MG63 (cell line): ENCODE results near the gene PRR22. TPM values are rescaled to one million over a fixed set of nuclear protein-coding genes. Genes with fewer than 3 reads are reported as not detected.

Source experiments
- DNase-seq: peaks from one replicate; pipeline ENCODE4 v3.0.0-alpha.2; 2020
- H3K27me3 ChIP-seq: fragments of 250-450 bp; sonication (Bioruptor Pico); 2 replicates; pipeline ENCODE4 v1.5.1; 2020; ENCODE audit warnings: mild to moderate bottlenecking, moderate library complexity
- H3K36me3 ChIP-seq: fragments of 250-450 bp; sonication (Bioruptor Pico); 2 replicates; pipeline ENCODE4 v1.5.1; 2020; ENCODE audit warnings: mild to moderate bottlenecking, moderate library complexity
- H3K4me3 ChIP-seq: fragments of 250-450 bp; sonication (Bioruptor Pico); 2 replicates; pipeline ENCODE4 v1.5.1; 2020; ENCODE audit warnings: mild to moderate bottlenecking, moderate library complexity
- H3K9me3 ChIP-seq: fragments of 250-450 bp; sonication (Bioruptor Pico); 2 replicates; pipeline ENCODE4 v1.5.1; 2020; ENCODE audit warnings: mild to moderate bottlenecking, moderate library complexity
- total RNA-seq: library from RNA; depleted of rRNA; stranded (reverse); fragments of >200 nt; shearing (Covaris generic); gene quantifications from 2 replicates; pipeline ENCODE4 v1.2.3, GENCODE V29; 2014; ENCODE audit warnings: low replicate concordance; rRNA removed

Gene PRR22
- 3.6 TPM in 1 of 2 replicates, not detected in the other for total RNA-seq

DNA sequence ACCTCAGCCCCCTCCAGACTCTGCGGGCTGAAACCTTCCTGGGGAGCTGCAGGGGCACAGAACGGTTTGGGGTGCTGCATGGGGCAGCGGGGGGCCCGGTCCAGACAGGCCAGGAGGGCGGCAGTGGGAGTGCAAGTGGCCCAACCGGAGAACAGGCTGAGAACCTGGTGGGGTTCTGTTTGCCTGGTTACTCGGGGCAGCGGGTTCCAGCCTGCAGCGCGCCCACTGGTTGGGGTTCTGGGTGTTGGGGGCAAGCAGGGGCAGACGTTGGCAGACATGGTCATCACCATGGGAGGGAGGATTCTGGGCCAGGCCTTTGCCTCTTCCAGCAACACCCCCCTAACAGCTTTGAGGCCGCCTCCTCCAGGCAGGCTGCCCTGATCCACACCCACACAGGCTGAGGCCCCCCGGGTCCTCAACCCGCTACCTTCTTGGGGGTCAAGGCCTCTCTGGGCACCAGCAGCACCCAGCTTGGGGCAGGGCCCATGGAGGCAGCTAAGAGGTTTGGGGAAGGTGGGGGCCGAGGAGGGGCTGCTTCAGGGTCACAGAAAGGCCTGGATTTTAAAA is at the start of gene PRR22:
Gene PRR22, minus strand, starts transcription at position 166 of the 567 bp plus-strand sequence. Its CDS starts 86 bp downstream, at position 80.
- Histone ChIP-seq H3K36me3 (peaks cover 22% of the 10 kb centered on the region), H3K9me3 (no peaks in the 10 kb centered on the region), H3K27me3 (no peaks in the 10 kb centered on the region), H3K4me3 (no peak within 1 kb of the TSS)
- no peak for DNase-seq

DNA sequence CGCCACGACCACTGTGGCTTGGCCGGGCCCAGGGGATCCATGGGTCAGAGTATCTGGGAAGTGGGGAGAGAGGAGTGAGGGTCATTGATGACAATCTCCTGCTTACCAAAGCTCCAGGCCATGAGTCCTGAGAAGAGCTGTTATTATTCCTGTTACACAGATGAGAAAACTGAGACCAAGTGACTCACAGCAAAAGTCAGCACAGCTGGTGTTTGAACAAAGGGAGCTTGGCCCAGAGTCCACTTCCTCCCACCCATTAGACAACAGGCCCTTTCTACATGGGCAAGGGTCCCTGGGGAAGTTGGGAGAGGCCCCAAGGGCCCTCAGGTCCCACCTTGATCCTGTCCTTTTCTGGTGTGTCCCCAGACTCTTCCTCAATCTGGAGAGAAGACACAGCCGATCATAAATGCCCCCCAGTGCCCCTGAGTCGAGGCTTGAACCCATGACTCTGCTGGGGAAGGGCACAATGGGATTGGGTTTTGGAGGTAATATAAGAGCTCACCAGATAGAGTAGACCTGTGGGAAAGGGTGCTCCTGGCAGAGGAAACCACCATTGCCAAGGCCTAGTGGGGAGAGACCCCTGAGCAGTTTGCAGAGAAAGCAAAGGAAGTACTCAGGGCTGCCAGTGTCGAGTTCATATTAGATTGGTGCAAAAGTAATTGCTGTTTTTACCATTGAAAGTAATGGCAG is 48.1 kb upstream of the PRR22 start:
- no peaks in the 10 kb centered on the region for H3K27me3 ChIP-seq
- H3K9me3 ChIP-seq = no peaks in the 10 kb centered on the region
- H3K36me3 ChIP-seq = no peaks in the 10 kb centered on the region
- no peak for DNase-seq
- no peak overlapping the region for H3K4me3 ChIP-seq

DNA sequence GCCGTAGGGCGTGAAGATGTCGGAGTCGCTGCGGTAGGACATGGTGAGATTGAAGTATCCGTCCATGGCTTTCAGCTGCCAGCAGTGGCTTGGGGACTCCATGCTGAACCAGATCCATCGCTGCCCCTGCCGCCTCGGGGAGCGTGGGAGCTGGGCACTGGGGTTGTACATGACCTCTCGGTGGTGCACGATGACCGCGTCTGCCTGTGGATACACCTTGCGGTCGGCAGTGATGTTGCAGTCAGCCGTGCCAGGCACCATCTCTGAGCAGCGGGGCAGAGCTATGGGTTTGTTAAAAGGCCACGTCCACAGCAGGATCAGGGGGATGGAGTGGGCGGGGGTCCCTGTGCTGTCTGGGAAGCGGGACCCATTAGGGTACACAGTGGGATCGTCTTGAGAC is 47.5 kb upstream of the PRR22 start:
- H3K36me3 ChIP-seq = no peaks in the 10 kb centered on the region
- H3K4me3 ChIP-seq = no peak overlapping the region
- DNase-seq = no peak
- no peaks in the 10 kb centered on the region for H3K27me3 ChIP-seq
- H3K9me3 ChIP-seq = no peaks in the 10 kb centered on the region

- DNase-seq = no peak
- no peaks in the 10 kb centered on the region for H3K27me3 ChIP-seq
- no peaks in the 10 kb centered on the region for H3K9me3 ChIP-seq
- no peak overlapping the region for H3K4me3 ChIP-seq
- no peaks in the 10 kb centered on the region for H3K36me3 ChIP-seq
These were observed 46.6 kb upstream of the PRR22 start for GRCh38 chr19:5831159-5831558.

DNA sequence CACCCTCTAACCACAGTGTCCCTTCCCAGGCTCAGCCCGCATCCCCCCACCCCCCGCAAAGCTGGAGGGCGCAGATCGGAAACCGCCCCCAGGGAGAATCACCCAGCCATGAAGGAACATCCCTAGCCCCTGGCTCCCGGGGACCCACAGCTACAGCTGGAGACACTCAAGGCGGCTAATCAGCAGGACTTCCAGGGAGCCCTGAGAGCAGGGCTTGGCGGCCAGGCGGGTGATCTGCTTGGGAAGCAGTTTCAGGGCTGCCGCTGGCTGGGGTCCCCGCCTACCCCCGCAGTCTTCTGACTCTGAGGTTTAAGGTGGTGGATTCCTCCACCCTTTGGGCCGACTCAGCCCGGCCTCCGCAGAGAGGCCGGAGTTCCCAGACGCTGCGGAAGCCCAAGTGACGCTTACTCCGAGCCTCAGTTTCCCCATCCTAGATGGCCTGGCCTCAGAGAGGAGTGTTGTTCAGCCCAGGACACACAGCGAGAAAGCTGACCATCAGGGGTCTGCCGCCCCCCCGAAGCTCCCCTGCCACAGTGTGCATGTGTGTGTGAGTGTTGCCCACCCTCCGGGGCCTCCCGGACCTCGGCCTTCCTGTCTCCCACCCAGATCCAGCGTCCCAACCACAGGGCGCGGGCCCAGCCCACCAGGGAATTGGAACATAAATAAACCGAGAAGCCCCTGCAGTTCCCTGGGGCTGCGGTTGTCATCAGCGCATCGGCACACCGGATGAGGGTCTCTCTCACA is 45.2 kb upstream of the PRR22 start:
- Histone ChIP-seq H3K27me3 (no peaks in the 10 kb centered on the region), H3K9me3 (no peaks in the 10 kb centered on the region), H3K4me3 (no peak overlapping the region), H3K36me3 (no peaks in the 10 kb centered on the region)
- DNase-seq = no peak

- Histone ChIP-seq H3K9me3 (no peaks in the 10 kb centered on the region), H3K27me3 (no peaks in the 10 kb centered on the region), H3K4me3 (peak overlapping the region; percentile 53), H3K36me3 (no peaks in the 10 kb centered on the region)
- DNase-seq = no peak
These were observed 44.4 kb upstream of the PRR22 start for GRCh38 chr19:5828661-5829566.

GRCh38 chr19:5827891-5828660 is 43.5 kb upstream of the PRR22 start:
- Histone ChIP-seq H3K36me3 (no peaks in the 10 kb centered on the region), H3K4me3 (peak overlapping the region; percentile 53), H3K9me3 (no peaks in the 10 kb centered on the region), H3K27me3 (no peaks in the 10 kb centered on the region)
- peak; percentile 89 for DNase-seq

GRCh38 chr19:5827342-5827890 is 42.9 kb upstream of the PRR22 start:
- no peak for DNase-seq
- H3K9me3 ChIP-seq = no peaks in the 10 kb centered on the region
- no peaks in the 10 kb centered on the region for H3K36me3 ChIP-seq
- no peaks in the 10 kb centered on the region for H3K27me3 ChIP-seq
- peak overlapping the region; percentile 36 for H3K4me3 ChIP-seq

DNA sequence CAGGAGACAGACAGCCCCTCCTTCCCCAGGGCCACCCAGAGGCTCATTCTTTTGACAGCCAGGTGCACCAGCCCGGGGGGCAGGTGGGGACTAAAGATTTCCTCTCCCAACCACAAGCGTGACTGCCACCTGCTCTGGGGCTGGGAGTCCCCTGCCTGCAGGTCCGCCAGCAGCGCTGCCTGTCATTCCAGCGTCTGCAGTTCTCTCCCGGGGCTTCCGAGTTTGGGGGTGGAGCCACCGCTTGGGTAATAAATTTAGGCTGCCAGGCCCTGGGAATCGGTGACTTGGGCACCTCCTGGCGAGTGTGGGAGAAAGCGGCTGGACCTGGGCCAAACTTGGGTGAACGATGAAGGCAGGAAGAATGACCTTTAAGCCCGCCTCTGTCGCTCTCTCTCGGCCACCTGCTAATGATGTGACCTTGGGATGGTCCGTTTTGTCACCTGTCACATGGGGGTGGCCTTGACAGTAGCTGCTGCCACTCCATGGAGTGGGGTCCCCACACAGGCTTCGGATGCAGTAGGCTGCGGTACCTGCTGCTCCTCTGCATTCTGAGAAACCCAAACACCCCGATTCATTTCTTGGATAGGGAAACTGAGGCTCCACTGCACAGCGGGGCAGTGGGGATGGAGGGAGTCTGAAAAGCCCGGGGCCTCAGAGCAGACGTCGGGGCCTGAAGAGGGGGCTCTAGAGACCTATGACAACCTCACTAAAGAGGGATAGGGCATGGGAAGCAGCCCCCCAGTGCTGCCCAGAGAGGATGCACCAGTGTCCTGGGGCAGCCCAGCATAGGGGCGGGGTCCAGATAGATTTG is 42.2 kb upstream of the PRR22 start:
- peak; percentile 57 for DNase-seq
- H3K9me3 ChIP-seq = no peaks in the 10 kb centered on the region
- H3K4me3 ChIP-seq = no peak overlapping the region; the same call in 1 of the 2 replicates
- no peaks in the 10 kb centered on the region for H3K27me3 ChIP-seq
- no peaks in the 10 kb centered on the region for H3K36me3 ChIP-seq

DNA sequence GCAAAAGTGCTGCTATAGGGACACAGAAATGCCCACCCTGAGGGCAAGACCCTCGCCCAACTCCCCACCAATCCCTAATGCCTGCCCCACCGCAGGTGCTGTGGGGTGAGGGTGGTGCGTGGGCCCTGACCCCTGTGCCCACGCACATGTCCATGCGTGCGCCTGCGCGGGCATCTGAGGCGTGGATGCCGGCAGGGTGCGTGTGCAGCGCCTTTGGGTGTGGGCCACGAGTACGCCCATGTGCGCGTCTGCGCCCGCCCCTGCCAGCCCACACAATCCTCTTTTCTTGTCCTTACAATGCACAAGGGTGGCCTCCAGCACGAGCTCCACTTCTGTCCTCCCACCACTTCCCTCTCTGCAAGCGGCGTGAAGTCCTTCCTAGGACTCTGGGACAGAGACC is 40.6 kb upstream of the PRR22 start:
- Histone ChIP-seq H3K36me3 (no peaks in the 10 kb centered on the region), H3K27me3 (no peaks in the 10 kb centered on the region), H3K4me3 (no peak overlapping the region), H3K9me3 (no peaks in the 10 kb centered on the region)
- no peak for DNase-seq

DNA sequence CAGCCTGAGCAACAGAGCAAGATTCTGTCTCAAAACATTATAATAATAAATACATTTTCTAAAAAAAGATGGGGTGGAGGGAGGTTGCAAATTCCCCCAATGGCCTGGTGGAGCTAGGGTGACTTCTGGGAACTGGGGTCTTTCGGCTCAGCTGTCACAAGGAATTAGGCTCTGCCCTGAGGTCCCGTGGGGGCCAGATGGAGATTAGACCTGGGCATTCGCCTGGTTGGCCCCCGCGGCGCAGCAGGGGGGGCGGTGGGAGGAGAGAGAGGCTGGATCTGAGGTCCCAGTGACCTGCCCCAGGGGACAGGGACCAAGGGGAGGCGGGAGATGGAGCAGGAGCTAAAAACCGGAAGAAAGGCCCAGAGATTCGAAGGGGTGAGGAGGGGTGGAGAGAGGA is 40.2 kb upstream of the PRR22 start:
- no peaks in the 10 kb centered on the region for H3K27me3 ChIP-seq
- no peaks in the 10 kb centered on the region for H3K36me3 ChIP-seq
- no peak for DNase-seq
- H3K9me3 ChIP-seq = no peaks in the 10 kb centered on the region
- no peak overlapping the region for H3K4me3 ChIP-seq

- no peaks in the 10 kb centered on the region for H3K36me3 ChIP-seq
- H3K27me3 ChIP-seq = no peaks in the 10 kb centered on the region
- no peak overlapping the region for H3K4me3 ChIP-seq
- no peaks in the 10 kb centered on the region for H3K9me3 ChIP-seq
- peak; percentile 36 for DNase-seq
These were observed 39.2 kb upstream of the PRR22 start for GRCh38 chr19:5823579-5824281.

GRCh38 chr19:5822181-5822844 is 37.8 kb upstream of the PRR22 start:
- DNase-seq = no peak
- H3K36me3 ChIP-seq = no peaks in the 10 kb centered on the region
- no peaks in the 10 kb centered on the region for H3K27me3 ChIP-seq
- no peak overlapping the region for H3K4me3 ChIP-seq
- H3K9me3 ChIP-seq = no peaks in the 10 kb centered on the region

DNA sequence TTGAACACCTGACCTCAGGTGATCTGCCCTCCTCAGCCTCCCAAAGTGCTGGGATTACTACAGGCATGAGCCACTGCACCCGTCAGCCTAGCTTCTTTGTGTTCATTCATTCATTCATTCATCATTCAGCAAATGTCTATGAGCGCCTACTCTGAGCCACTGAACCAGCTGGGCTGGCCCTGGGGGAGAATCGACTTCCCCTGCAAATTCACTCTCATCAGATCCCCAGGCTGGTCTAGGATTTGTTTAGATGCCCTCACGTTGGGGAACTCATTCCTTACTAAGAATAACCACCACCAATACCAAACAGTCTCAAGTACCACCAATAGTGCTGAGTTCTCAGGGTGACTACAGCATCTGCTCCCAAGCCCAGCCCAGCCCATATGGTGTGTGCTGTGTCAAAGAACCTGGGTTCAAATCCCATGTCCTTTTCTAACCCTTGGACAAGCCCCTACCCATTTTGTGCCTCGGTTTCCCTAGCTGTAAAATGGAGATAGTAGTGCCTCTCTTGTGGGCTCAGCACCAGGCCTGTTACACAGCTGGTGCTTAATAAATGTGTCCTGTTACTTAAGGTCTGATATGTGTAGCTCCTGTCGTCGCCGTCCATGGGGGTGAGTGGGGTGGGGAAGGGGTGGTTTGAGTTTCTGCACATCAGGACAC is 37.1 kb upstream of the PRR22 start:
- Histone ChIP-seq H3K27me3 (no peaks in the 10 kb centered on the region), H3K9me3 (no peaks in the 10 kb centered on the region), H3K36me3 (no peaks in the 10 kb centered on the region), H3K4me3 (no peak overlapping the region)
- DNase-seq = no peak
